RWPE2 (cell line): ENCODE measurements around the gene SPAG16.

Experiments used
- ATAC-seq: fragments of 200-7000 bp; cut with Tn5 transposase; 3 replicates; pipeline ENCODE4 v1.9.1; 2021; ENCODE audit warnings: low read depth
- DNase-seq: peaks from one replicate; pipeline ENCODE4 v3.0.0-alpha.2; 2020; ENCODE audit warnings: low spot score
- H3K27ac ChIP-seq: fragments of 450-650 bp; 2 replicates; pipeline ENCODE4 v1.5.1; 2017; ENCODE audit warnings: mild to moderate bottlenecking; ENCODE audit not compliant: poor library complexity, severe bottlenecking
- H3K27me3 ChIP-seq: fragments of 250-450 bp; sonication (Bioruptor Pico); 2 replicates; pipeline ENCODE4 v1.5.1; 2021; ENCODE audit warnings: mild to moderate bottlenecking, moderate library complexity; ENCODE audit not compliant: insufficient read depth, poor library complexity, severe bottlenecking
- H3K36me3 ChIP-seq: fragments of 250-450 bp; sonication (Bioruptor Pico); 2 replicates; pipeline ENCODE4 v1.5.1; 2020; ENCODE audit warnings: low read depth, mild to moderate bottlenecking, moderate library complexity
- H3K4me1 ChIP-seq: fragments of 250-450 bp; sonication (Bioruptor Pico); 2 replicates; pipeline ENCODE4 v1.5.1; 2021; ENCODE audit warnings: mild to moderate bottlenecking, moderate library complexity; ENCODE audit not compliant: insufficient read depth, poor library complexity, severe bottlenecking
- H3K4me3 ChIP-seq: fragments of 250-450 bp; sonication (Bioruptor Pico); 2 replicates; pipeline ENCODE4 v1.5.1; 2021; ENCODE audit warnings: mild to moderate bottlenecking, moderate library complexity; ENCODE audit not compliant: severe bottlenecking
- H3K9me3 ChIP-seq: fragments of 250-450 bp; sonication (Bioruptor Pico); 2 replicates; pipeline ENCODE4 v1.5.1; 2021; ENCODE audit warnings: mild to moderate bottlenecking, moderate library complexity; ENCODE audit not compliant: severe bottlenecking
- TF ChIP-seq, protein P1 (sequence below): fragments of 450-650 bp; IDR thresholded peaks from one replicate; pipeline ENCODE4 v1.5.1; 2017; ENCODE audit warnings: mild to moderate bottlenecking, moderate library complexity; ENCODE audit not compliant: poor library complexity, severe bottlenecking

SPAG16 gene

DNA sequence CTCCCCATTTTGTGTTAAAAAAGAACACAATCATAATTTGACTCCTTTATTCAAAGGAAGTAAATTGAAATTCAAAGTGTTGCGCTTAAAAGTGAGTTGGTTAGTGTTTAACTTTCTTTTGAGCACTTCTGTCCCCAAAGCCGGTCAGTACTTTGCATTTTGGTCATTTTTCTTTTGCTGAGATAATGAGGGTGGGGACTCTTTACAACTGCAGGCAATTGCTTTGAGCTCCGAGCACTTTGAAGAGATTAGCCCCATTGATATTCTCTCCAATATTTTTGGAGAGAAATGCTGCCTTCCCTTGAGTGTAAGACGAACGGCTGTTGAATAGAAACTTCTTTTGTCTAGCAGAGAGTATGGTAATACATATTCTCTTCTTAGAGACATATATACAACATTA, 885.0 kb downstream of the SPAG16 start:
- H3K4me1 ChIP-seq, result no peaks in the 10 kb centered on the region
- no peaks in the 10 kb centered on the region for H3K9me3 ChIP-seq
- TF ChIP-seq, protein P1, sequence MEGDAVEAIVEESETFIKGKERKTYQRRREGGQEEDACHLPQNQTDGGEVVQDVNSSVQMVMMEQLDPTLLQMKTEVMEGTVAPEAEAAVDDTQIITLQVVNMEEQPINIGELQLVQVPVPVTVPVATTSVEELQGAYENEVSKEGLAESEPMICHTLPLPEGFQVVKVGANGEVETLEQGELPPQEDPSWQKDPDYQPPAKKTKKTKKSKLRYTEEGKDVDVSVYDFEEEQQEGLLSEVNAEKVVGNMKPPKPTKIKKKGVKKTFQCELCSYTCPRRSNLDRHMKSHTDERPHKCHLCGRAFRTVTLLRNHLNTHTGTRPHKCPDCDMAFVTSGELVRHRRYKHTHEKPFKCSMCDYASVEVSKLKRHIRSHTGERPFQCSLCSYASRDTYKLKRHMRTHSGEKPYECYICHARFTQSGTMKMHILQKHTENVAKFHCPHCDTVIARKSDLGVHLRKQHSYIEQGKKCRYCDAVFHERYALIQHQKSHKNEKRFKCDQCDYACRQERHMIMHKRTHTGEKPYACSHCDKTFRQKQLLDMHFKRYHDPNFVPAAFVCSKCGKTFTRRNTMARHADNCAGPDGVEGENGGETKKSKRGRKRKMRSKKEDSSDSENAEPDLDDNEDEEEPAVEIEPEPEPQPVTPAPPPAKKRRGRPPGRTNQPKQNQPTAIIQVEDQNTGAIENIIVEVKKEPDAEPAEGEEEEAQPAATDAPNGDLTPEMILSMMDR, result no peak
- no peak overlapping the region for H3K27ac ChIP-seq
- no peak for DNase-seq
- no peak overlapping the region for H3K4me3 ChIP-seq
- ATAC-seq, result no peak
- no peaks in the 10 kb centered on the region for H3K27me3 ChIP-seq
- H3K36me3 ChIP-seq, result no peaks in the 10 kb centered on the region

DNA sequence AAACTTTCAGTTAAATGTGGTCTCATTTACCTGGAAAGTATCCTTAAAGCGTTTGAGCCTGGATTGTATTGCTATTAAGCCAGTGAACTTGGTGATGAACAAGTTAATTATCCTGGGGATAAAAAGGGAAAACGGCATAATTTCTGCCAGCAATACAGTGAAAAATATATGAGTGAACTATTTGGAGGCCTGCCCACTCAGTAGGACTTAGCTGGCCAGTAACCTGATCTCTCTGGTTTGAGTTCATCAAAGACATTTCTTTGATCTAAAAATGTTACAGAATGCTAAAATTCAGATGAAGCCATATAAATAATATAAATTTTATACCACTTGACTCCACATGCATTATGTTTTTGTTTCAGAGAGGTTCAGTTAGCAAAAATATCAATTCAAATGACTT, 885.5 kb downstream of the SPAG16 start:
- Histone ChIP-seq H3K27ac (no peak overlapping the region), H3K4me3 (no peak overlapping the region), H3K4me1 (no peaks in the 10 kb centered on the region), H3K36me3 (no peaks in the 10 kb centered on the region), H3K9me3 (no peaks in the 10 kb centered on the region), H3K27me3 (no peaks in the 10 kb centered on the region)
- TF ChIP-seq, protein P1, result no peak
- ATAC-seq (no peak), DNase-seq (no peak)

DNA sequence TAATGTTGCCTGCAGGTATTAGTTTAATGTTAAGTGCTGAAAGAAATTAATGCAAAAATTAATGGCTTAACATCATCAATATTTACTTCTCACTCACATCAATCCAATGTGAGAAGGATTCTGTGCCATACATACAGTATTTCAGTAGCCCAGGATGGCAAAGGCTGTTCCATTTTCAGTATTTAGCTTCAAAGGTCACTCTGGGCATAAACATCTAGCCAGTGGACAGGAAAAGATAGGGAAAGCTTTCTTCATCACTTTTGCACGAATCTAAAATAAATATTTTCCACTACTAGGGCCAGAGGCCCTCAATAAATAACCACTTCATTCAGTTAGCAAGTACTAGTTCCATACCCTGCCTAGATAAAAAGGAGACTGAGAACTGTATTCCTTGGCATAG, 890.3 kb downstream of the SPAG16 start:
- no peak overlapping the region for H3K27ac ChIP-seq
- no peaks in the 10 kb centered on the region for H3K4me1 ChIP-seq
- no peaks in the 10 kb centered on the region for H3K27me3 ChIP-seq
- DNase-seq (no peak), ATAC-seq (no peak)
- no peaks in the 10 kb centered on the region for H3K9me3 ChIP-seq
- no peak overlapping the region for H3K4me3 ChIP-seq
- TF ChIP-seq, protein P1, result no peak
- no peaks in the 10 kb centered on the region for H3K36me3 ChIP-seq

DNA sequence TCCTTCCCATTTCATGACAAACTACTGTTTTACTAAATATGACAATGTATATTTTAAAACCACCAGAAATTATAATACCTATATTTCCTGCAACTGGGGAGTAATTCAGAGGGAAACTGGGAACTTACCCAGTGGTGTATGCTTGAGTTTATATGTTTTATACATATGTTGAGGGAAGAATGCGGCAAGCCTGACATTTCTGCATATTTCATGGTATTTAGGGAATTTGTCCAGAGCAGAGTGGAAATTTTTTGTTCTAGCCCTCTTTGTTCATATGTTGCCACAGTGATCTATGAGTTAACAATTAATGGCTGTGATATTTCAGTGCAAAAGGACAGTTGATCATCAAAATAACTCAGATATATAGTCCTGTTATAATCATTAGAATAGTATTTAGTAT, 895.8 kb downstream of the SPAG16 start:
- Histone ChIP-seq H3K27me3 (no peaks in the 10 kb centered on the region), H3K9me3 (no peaks in the 10 kb centered on the region), H3K4me1 (no peaks in the 10 kb centered on the region), H3K4me3 (no peak overlapping the region), H3K27ac (no peak overlapping the region), H3K36me3 (no peaks in the 10 kb centered on the region)
- TF ChIP-seq, protein P1, result no peak
- ATAC-seq (no peak), DNase-seq (no peak)

DNA sequence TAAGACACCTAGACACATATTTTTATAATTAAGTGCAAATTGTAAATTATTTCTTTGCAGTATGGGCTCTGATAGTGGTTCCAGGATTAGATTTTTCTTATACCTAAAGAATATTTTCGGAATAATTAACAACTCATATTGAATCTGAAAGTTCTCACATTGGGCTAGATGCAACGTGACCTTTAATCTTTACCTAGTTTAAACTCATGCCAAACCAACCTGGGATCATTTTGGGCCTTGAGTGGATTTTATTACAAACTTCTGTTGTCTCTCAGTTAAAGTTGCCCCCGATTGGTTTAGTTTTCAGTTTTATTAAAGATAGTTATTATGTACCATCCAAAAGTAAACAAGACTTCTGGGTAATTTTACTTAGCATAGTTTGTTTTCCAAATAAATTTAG, 896.4 kb downstream of the SPAG16 start:
- TF ChIP-seq, protein P1, result no peak

More for the DNA sequence above, 896.4 kb downstream of the SPAG16 start:
- H3K4me3 ChIP-seq, result no peak overlapping the region
- DNase-seq (no peak), ATAC-seq (no peak)
- H3K27ac ChIP-seq, result no peak overlapping the region
- H3K27me3 ChIP-seq, result no peaks in the 10 kb centered on the region
- no peaks in the 10 kb centered on the region for H3K4me1 ChIP-seq
- no peaks in the 10 kb centered on the region for H3K9me3 ChIP-seq
- no peaks in the 10 kb centered on the region for H3K36me3 ChIP-seq
